ENCODE results near the gene NDUFB11. TPM values are rescaled to one million over a fixed set of nuclear protein-coding genes. Genes with fewer than 3 reads are reported as not detected.

Gene NDUFB11
- total RNA-seq, 1 experiment from 2014 or later: 110 TPM

GRCh38 chrX:47146121-47146935 lies 1.8 kb upstream of the NDUFB11 start (continued):
- no peak for TF ChIP-seq USF1 (CRISPR knock-in tag; IDR thresholded peaks at IDR 0.05)
- no peak for TF ChIP-seq MAX (CRISPR knock-in tag; IDR thresholded peaks at IDR 0.05)

- peak overlapping the region; percentile 98 for H3K27ac Mint-ChIP-seq
Observed at GRCh38 chrX:47145395-47146120, 1.1 kb upstream of the NDUFB11 start.

More at GRCh38 chrX:47145395-47146120, 1.1 kb upstream of the NDUFB11 start:
- Mint-ChIP-seq H3K27me3 (ENCODE audit: low read depth) (no peaks in the 10 kb centered on the region), H3K36me3 (peaks cover 18% of the 10 kb centered on the region), H3K4me1 (peaks cover 16% of the 10 kb centered on the region), H3K4me3 (peak overlapping the region; percentile 98), H3K9me3 (no peaks in the 10 kb centered on the region)
- ATAC-seq: peak; percentile 11
- ChIA-PET CTCF (interaction anchor here (0.6 to 1.2 kb wide), 11 partner anchors 10 to 378 kb away, joined by 3 to 7 read pairs (median 4); no protein-coding TSS in a partner anchor), POLR2A (interaction anchor here (0.6 to 1.7 kb wide), 6 partner anchors 16 to 504 kb away, joined by 3 to 9 read pairs (median 4); no protein-coding TSS in a partner anchor)
- no peak for TF ChIP-seq CTCF (IDR thresholded peaks at IDR 0.05)
- TF ChIP-seq IRF1 (CRISPR knock-in tag; IDR thresholded peaks at IDR 0.05): no peak
- TF ChIP-seq RORB (CRISPR knock-in tag; IDR thresholded peaks at IDR 0.05): no peak
- TF ChIP-seq E2F5 (CRISPR knock-in tag; IDR thresholded peaks at IDR 0.05): 0 out of 2 replicates have a peak, but pooled peaks have one; percentile 3
- no peak for TF ChIP-seq ATF1 (CRISPR knock-in tag; IDR thresholded peaks at IDR 0.05)
- TF ChIP-seq EMX1 (CRISPR knock-in tag; IDR thresholded peaks at IDR 0.05): no peak
- TF ChIP-seq JAZF1 (CRISPR knock-in tag; IDR thresholded peaks at IDR 0.05): no peak
- TF ChIP-seq IRF2 (CRISPR knock-in tag; IDR thresholded peaks at IDR 0.05; ENCODE audit: borderline replicate concordance, low read depth): no peak
- TF ChIP-seq NFYB (CRISPR knock-in tag; conservative IDR thresholded peaks at IDR 0.05; ENCODE audit: low read depth): no peak
- no peak for TF ChIP-seq ZNF121 (CRISPR knock-in tag; IDR thresholded peaks at IDR 0.05)
- TF ChIP-seq HMGXB4 (CRISPR knock-in tag; IDR thresholded peaks at IDR 0.05): 0 out of 2 replicates have a peak, but pooled peaks have one; percentile 9
- TF ChIP-seq ZNF219 (CRISPR knock-in tag; IDR thresholded peaks at IDR 0.05; ENCODE audit: borderline replicate concordance): no peak
- 0 out of 2 replicates have a peak, but pooled peaks have one; percentile 12 for TF ChIP-seq MAX (CRISPR knock-in tag; IDR thresholded peaks at IDR 0.05)
- TF ChIP-seq CREB1 (CRISPR knock-in tag; IDR thresholded peaks at IDR 0.05): no peak
- no peak for TF ChIP-seq NR2C2 (CRISPR knock-in tag; IDR thresholded peaks at IDR 0.05)
- TF ChIP-seq ESRRA (CRISPR knock-in tag; IDR thresholded peaks at IDR 0.05; ENCODE audit: borderline replicate concordance): no peak
- no peak for DNase-seq (ENCODE audit: low spot score)
